NB4 (cell line): ENCODE results near the gene NFKBIE.

Experiments
- DNase-seq: peaks from one replicate; pipeline ENCODE4 v3.0.0; 2010; ENCODE audit warnings: low read depth
- H3K4me3 ChIP-seq: one replicate; pipeline ENCODE4 v1.5.1; 2011; ENCODE audit warnings: mild to moderate bottlenecking, low read depth, low read length, moderate library complexity
- CTCF ChIP-seq: IDR thresholded peaks from one replicate; pipeline ENCODE4 v1.5.1; 2012; ENCODE audit warnings: low read depth, low read length
- MAX ChIP-seq: IDR thresholded peaks from 2 replicates; pipeline ENCODE4 v1.6.1; 2011; ENCODE audit warnings: low read depth, low read length
- MYC ChIP-seq: IDR thresholded peaks from 2 replicates; pipeline ENCODE4 v1.6.1; 2011; ENCODE audit warnings: low read depth, low read length
- POLR2A ChIP-seq: IDR thresholded peaks from 2 replicates; pipeline ENCODE4 v1.6.1; 2011; ENCODE audit warnings: mild to moderate bottlenecking; ENCODE audit not compliant: insufficient read length; ENCODE audit errors: extremely low read depth

NFKBIE gene

GRCh38 chr6:44255105-44255808 is 10.1 kb downstream of the NFKBIE start:
- H3K4me3 ChIP-seq, result peak overlapping the region; percentile 83
- peak; percentile 47 for DNase-seq
- TF ChIP-seq MYC (no peak), CTCF (no peak), POLR2A (peak; percentile 11), MAX (no peak)

- H3K4me3 ChIP-seq, result no peak overlapping the region
- peak; percentile 45 for DNase-seq
- TF ChIP-seq MAX (no peak), MYC (no peak), CTCF (no peak)
These were observed 10.9 kb downstream of the NFKBIE start for GRCh38 chr6:44254191-44255104.

- H3K4me3 ChIP-seq, result no peak overlapping the region
- no peak for TF ChIP-seq POLR2A
- TF ChIP-seq CTCF, result peak; percentile 73
- DNase-seq, result peak; percentile 79
These were observed 11.8 kb downstream of the NFKBIE start for GRCh38 chr6:44253307-44254101.

- H3K4me3 ChIP-seq, result no peak overlapping the region
- TF ChIP-seq POLR2A (no peak), MYC (no peak), CTCF (no peak), MAX (no peak)
- no peak for DNase-seq
These were observed 13.5 kb downstream of the NFKBIE start for GRCh38 chr6:44251576-44252524.

GRCh38 chr6:44250718-44251123 is 14.6 kb downstream of the NFKBIE start:
- TF ChIP-seq MYC (no peak), MAX (no peak), POLR2A (no peak), CTCF (no peak)
- no peak for DNase-seq
- peak overlapping the region; percentile 34 for H3K4me3 ChIP-seq
